ENCODE measurements around the gene PFAS. TPM values are rescaled to one million over a fixed set of nuclear protein-coding genes. Genes with fewer than 3 reads are reported as not detected.

Gene PFAS
- total and polyA plus RNA-seq, 2 of the 8 experiments (the other 6 are each of a cell fraction or from before 2014, with no cell fraction given) = 88.4 to 248 TPM

DNA sequence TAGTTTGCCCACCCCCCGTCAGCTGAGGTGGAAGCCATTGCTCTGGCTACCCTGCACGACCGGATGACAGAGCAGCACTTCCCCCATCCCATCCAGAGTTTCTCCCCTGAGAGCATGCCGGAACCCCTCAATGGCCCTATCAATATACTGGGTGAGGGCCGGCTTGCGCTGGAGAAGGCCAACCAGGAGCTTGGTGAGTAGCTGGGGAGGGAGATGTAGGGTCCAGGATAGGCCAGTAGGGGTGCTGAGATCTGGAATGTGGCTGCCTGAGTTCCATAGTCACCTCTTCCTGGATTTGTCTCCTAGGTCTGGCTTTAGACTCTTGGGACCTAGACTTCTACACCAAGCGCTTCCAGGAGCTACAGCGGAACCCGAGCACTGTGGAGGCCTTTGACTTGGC, 6.4 kb downstream of the PFAS start:
- Histone ChIP-seq H3K4ac (replicated peaks; ENCODE audit: insufficient read length, low read depth, low read length) (no peak overlapping the region), H3K79me2 (ENCODE audit: control insufficient read depth in 1 of 2, insufficient read depth in 2 of 2, low read length in 2 of 2) (peaks cover 13 to 29% of the 10 kb centered on the region in 2 experiments), H2BK120ac (replicated peaks; ENCODE audit: low read depth, low read length) (no peak overlapping the region), H3K23me2 (ENCODE audit: low read depth, low read length) (0 out of 2 replicates have a peak, but pooled peaks cover 2% of the 10 kb centered on the region), H2BK12ac (ENCODE audit: low read depth, low read length) (no peak overlapping the region), H3K79me1 (ENCODE audit: low read depth, low read length) (peaks cover 9% of the 10 kb centered on the region; the same call in 1 of the 2 replicates), H3K14ac (ENCODE audit: insufficient read length) (no peak overlapping the region), H3K4me1 (replicated peaks in 1 of 4; ENCODE audit: control insufficient read depth in 3 of 4, insufficient read depth in 4 of 4, low read length in 3 of 4) (peaks cover 0 to 1% (median 0%) of the 10 kb centered on the region in 4 experiments; a peak in 1 of 7 replicates), H2BK15ac (ENCODE audit: low read length) (no peak overlapping the region), H2AFZ (ENCODE audit: low read length) (no peak overlapping the region), H2BK5ac (ENCODE audit: low read depth, low read length) (no peak overlapping the region), H3K27ac (ENCODE audit: low read depth, low read length) (no peak overlapping the region), H3K9me3 (ENCODE audit: insufficient read depth in 2 of 2, low read depth in 1 of 2, low read length in 1 of 2) (no peaks in the 10 kb centered on the region), H3K4me3 (ENCODE audit: extremely low read depth in 1 of 4, insufficient read depth in 2 of 4, low read depth in 3 of 4, low read length in 4 of 4) (no peak overlapping the region), H3K4me2 (ENCODE audit: insufficient read depth in 1 of 2, low read depth in 2 of 2, low read length in 2 of 2) (no peak overlapping the region), H3K18ac (ENCODE audit: extremely low read depth, low read length) (no peak overlapping the region), H2BK20ac (ENCODE audit: low read length) (no peak overlapping the region), H3K56ac (replicated peaks; ENCODE audit: insufficient read length, low read depth, low read length) (no peak overlapping the region), H2AK5ac (ENCODE audit: low read depth, low read length) (no peak overlapping the region), H4K5ac (ENCODE audit: insufficient read length, low read depth, low read length) (no peak overlapping the region), H4K8ac (ENCODE audit: extremely low read depth, insufficient read depth, low read length) (no peak overlapping the region), H3K9ac (replicated peaks in 1 of 4; ENCODE audit: extremely low read depth in 1 of 4, low read depth in 3 of 4, low read length in 3 of 4) (no peak overlapping the region), H3K27me3 (replicated peaks in 1 of 4; ENCODE audit: control insufficient read depth in 3 of 4, extremely low read depth in 1 of 4, insufficient read depth in 3 of 4, low read length in 3 of 4) (no peaks in the 10 kb centered on the region), H3K36me3 (ENCODE audit: control insufficient read depth in 2 of 4, insufficient read depth in 4 of 4, low read length in 3 of 4) (peaks cover 28 to 65% (median 52%) of the 10 kb centered on the region in 4 experiments), H4K91ac (replicated peaks; ENCODE audit: insufficient read length, low read length) (no peak overlapping the region), H4K20me1 (replicated peaks in 1 of 2; ENCODE audit: control insufficient read depth in 1 of 2, insufficient read depth in 2 of 2, low read length in 2 of 2) (peaks cover 0 to 5% of the 10 kb centered on the region in 2 experiments), H3K23ac (ENCODE audit: insufficient read length) (no peak overlapping the region)
- FAIRE-seq (no peak), DNase-seq (ENCODE audit: low read depth in 1 of 2, low spot score in 2 of 2) (no peak)
- 97% methylated on average over 9 of the region's 9 CpGs; no CpG with 5 or more reads in 1 of the 2 experiments for WGBS, 2 experiments (ENCODE audit: extremely low coverage in 1 of 2, insufficient coverage in 1 of 2, insufficient read length in 1 of 2, insufficient replicate concordance in 2 of 2, low coverage in 1 of 2, low lambda C conversion rate in 2 of 2, missing lambda C conversion rate in 1 of 2)
- peak in 1 of 2 experiments; percentile 8; a peak in 2 of 4 replicates for TF ChIP-seq RAD21 (IDR thresholded peaks at IDR 0.05 in 1 of 2, conservative IDR thresholded peaks at IDR 0.05 in 1 of 2; ENCODE audit: low read depth in 2 of 2, low read length in 2 of 2)
- TF ChIP-seq CTCF (IDR thresholded peaks at IDR 0.05; ENCODE audit: control extremely low read depth in 1 of 3, insufficient read depth in 1 of 3, low read depth in 1 of 3, low read length in 3 of 3) = peak; percentile 9 to 29 (median 28); a peak in 3 of 4 replicates
- TF ChIP-seq RBBP5 (IDR thresholded peaks at IDR 0.05; ENCODE audit: borderline replicate concordance, low read depth, low read length) = no peak
- no peak for TF ChIP-seq NRF1 (IDR thresholded peaks at IDR 0.05; ENCODE audit: low read depth, low read length)
- 0 out of 2 replicates have a peak, but pooled peaks have one; percentile 24 for TF ChIP-seq TEAD4 (IDR thresholded peaks at IDR 0.05; ENCODE audit: low read depth, low read length)
- TF ChIP-seq EP300 (IDR thresholded peaks at IDR 0.05; ENCODE audit: borderline replicate concordance in 1 of 2, low read depth in 2 of 2, low read length in 2 of 2) = no peak
- CTCF ChIA-PET (ENCODE audit: partially characterized antibody) = interaction anchor here (0.5 to 1.9 kb wide), 7 partner anchors 13 to 62 kb away, joined by 3 to 4 read pairs (median 4); no protein-coding TSS in a partner anchor
- POLR2A ChIA-PET (ENCODE audit: partially characterized antibody) = interaction anchor here (0.6 to 66.3 kb wide), 4 partner anchors 8 to 119 kb away, joined by 3 to 1521 read pairs (median 762); partner anchors contain the start of genes CTC1, PFAS, RANGRF and SLC25A35
